CD4-positive, alpha-beta T cell treated with Interferon alpha-2 for 1 hour (primary cell): ENCODE results near the gene SMAD6.
"Not testable (repeated sequence)": the region's sequence is repeated elsewhere in the genome, so short reads cannot be mapped to it uniquely, and the experiment has no call there.

ENCODE experiments used
- DNase-seq, 2 donors: peaks; one replicate each; pipeline ENCODE4 v3.0.0-alpha.2; 2020 to 2022

The SMAD6 gene

GRCh38 chr15:66828817-66829541, 126.9 kb downstream of the SMAD6 start:
- DNase-seq: not testable (repeated sequence)

DNA sequence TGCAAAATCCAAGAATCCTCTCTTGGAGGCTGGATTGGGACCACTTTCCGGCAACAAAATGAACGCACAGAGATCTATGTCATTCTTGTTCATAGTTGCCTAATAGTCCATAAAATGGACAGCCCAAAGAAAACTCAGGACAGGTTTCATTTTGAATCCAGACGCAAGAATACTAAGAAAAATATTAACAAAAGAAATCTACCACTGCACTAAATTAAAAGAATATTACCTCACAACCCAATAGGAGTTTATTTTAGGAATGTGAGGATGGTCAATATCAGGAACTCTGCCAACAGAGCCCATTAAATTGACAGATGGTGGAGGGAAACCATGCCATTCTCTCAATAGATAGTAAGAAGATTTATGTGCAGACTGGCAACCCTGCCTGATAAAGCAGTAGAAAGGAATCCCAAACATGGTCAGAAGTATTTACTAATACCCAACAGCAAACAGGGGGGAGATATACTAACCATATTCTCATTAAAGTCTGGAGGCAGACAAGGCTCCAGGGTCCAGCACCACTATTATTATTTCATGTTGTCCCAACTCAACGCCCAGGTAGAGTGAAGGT, 127.6 kb downstream of the SMAD6 start:
- DNase-seq: no peak

DNA sequence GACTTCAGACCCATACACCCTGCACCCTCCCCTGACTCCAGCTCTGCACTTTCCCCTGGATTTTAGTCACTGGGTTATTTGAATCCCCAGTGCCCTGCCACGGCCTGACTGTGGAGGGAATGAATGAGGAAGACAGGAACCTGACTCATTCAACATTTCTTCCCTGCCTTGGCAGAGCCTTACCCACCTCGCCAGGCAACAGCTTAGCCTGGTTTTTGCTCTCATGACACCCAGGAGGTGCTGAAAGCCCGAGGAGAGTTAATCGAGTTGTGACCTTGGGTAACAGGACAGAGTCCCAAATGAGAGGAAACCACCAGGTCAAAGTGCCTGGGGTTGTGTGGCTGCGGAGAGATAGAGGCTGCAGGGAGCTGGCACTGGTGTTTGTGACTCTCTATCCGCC, 128.3 kb downstream of the SMAD6 start:
- no peak for DNase-seq

DNA sequence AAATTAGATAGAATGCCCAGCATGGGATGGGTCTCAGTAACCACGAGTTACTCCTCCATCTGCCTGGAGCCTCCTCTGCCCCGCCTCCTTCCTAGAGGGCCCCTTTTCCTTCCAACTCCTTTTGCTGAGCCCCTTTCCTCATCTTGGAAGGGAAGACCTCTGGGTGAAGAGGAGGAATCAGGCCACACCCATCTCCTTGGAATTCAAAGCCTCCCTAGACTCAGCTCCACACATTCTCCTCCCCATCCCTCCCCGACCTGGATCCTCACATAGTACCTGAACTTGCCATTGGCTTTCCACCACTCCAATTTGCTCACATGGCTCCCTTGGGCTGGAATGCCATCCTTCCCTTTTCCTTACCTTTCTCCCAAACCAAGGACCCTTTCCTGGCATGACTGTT, 128.8 kb downstream of the SMAD6 start:
- no peak for DNase-seq

- DNase-seq: no peak
These were observed 129.3 kb downstream of the SMAD6 start for GRCh38 chr15:66831289-66831688.

GRCh38 chr15:66831801-66832390, 129.9 kb downstream of the SMAD6 start:
- DNase-seq: no peak
